HEK293T (cell line): ENCODE results near the gene CAMKV.

Experiments
- CTCF ChIA-PET: fragments of 350-600 bp; formaldehyde crosslinking; extraction: SDS; loops from one replicate; lab custom pipeline; 2021; ENCODE audit warnings: antibody characterized with exemption, inconsistent platforms; lab: Yijun Ruan, JAX
- POLR2A ChIA-PET: fragments of 350-600 bp; formaldehyde crosslinking; extraction: SDS; loops from one replicate; lab custom pipeline; 2020; ENCODE audit warnings: antibody characterized with exemption, inconsistent platforms; lab: Yijun Ruan, JAX
- DNase-seq: peaks from one replicate; pipeline ENCODE4 v3.0.0; 2012; ENCODE audit warnings: mixed read lengths; ENCODE audit errors: extremely low spot score
- ARNT ChIP-seq: fragments of 450-650 bp; IDR thresholded peaks from 2 replicates; pipeline ENCODE4 v1.6.1; 2017; ENCODE audit warnings: mild to moderate bottlenecking
- BHLHE40 ChIP-seq: fragments of 450-650 bp; IDR thresholded peaks from 2 replicates; pipeline ENCODE4 v1.6.1; 2016; ENCODE audit warnings: mild to moderate bottlenecking, moderate library complexity, borderline replicate concordance
- CTBP1 ChIP-seq: fragments of 450-650 bp; IDR thresholded peaks from 2 replicates; pipeline ENCODE4 v1.6.1; 2016; ENCODE audit warnings: borderline replicate concordance
- ELF4 ChIP-seq: fragments of 450-650 bp; IDR thresholded peaks from 2 replicates; pipeline ENCODE4 v1.6.1; 2017; ENCODE audit warnings: antibody characterized with exemption
- FOXA1 ChIP-seq: fragments of 450-650 bp; IDR thresholded peaks from 2 replicates; pipeline ENCODE4 v1.6.1; 2016; ENCODE audit warnings: mild to moderate bottlenecking
- FOXK2 ChIP-seq: fragments of 450-650 bp; IDR thresholded peaks from 2 replicates; pipeline ENCODE4 v1.6.1; 2016; ENCODE audit warnings: mild to moderate bottlenecking
- FOXM1 ChIP-seq: fragments of 450-650 bp; IDR thresholded peaks from 2 replicates; pipeline ENCODE4 v1.6.1; 2017; ENCODE audit warnings: mild to moderate bottlenecking, borderline replicate concordance
- HDGF ChIP-seq: fragments of 450-650 bp; IDR thresholded peaks from 2 replicates; pipeline ENCODE4 v1.6.1; 2017; ENCODE audit warnings: antibody characterized with exemption, borderline replicate concordance
- L3MBTL2 ChIP-seq: fragments of 450-650 bp; conservative IDR thresholded peaks from 2 replicates; pipeline ENCODE4 v1.6.1; 2016; ENCODE audit warnings: mild to moderate bottlenecking
- LEF1 ChIP-seq: fragments of 450-650 bp; IDR thresholded peaks from 2 replicates; pipeline ENCODE4 v1.6.1; 2017; ENCODE audit warnings: mild to moderate bottlenecking, borderline replicate concordance
- NFRKB ChIP-seq: fragments of 450-650 bp; IDR thresholded peaks from 2 replicates; pipeline ENCODE4 v1.6.1; 2016; ENCODE audit warnings: mild to moderate bottlenecking, moderate library complexity
- SP1 ChIP-seq: fragments of 450-650 bp; IDR thresholded peaks from 2 replicates; pipeline ENCODE4 v1.6.1; 2017
- SUZ12 ChIP-seq: fragments of 450-650 bp; IDR thresholded peaks from 2 replicates; pipeline ENCODE4 v1.6.1; 2016; ENCODE audit warnings: mild to moderate bottlenecking
- TARDBP ChIP-seq: fragments of 450-650 bp; IDR thresholded peaks from 2 replicates; pipeline ENCODE4 v1.6.1; 2016
- ZNF384 ChIP-seq: fragments of 450-650 bp; IDR thresholded peaks from 2 replicates; pipeline ENCODE4 v1.6.1; 2016
- TF ChIP-seq, protein P1 (sequence below): fragments of 450-650 bp; IDR thresholded peaks from 2 replicates; pipeline ENCODE4 v1.6.1; 2016

The CAMKV gene

DNA sequence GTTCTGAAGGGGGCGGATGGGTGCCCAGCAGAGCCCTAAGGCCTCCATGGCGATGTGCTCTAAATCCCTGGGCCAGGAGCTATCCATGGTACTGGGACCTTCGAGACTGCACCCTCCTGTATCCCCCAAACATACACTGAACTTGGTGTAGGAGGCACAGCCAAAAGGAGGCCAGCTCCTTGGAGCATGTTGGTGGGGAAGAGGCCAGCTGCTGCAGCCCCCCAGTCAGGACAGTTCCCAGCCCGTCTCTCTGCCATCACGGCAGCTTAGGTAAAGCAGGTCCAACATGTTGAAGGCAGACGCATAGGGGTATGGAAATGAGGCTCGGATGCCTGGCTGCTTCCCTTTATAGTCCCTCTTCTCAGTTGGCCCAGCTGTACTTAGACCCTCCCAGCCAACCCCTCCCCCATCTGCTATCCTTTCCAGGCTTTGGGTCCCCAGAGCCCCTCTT is 1.8 kb downstream of the CAMKV start:
- TF ChIP-seq, protein P1, sequence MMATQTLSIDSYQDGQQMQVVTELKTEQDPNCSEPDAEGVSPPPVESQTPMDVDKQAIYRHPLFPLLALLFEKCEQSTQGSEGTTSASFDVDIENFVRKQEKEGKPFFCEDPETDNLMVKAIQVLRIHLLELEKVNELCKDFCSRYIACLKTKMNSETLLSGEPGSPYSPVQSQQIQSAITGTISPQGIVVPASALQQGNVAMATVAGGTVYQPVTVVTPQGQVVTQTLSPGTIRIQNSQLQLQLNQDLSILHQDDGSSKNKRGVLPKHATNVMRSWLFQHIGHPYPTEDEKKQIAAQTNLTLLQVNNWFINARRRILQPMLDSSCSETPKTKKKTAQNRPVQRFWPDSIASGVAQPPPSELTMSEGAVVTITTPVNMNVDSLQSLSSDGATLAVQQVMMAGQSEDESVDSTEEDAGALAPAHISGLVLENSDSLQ = no peak
- TF ChIP-seq CTBP1 (no peak), FOXK2 (no peak), FOXM1 (no peak)
- ChIA-PET POLR2A (interaction anchor here (0.8 to 7.3 kb wide), 3 partner anchors 11 to 72 kb away, joined by 5 to 41 read pairs (median 6); partner anchors contain the start of genes MON1A, RBM6 and TRAIP), CTCF (interaction anchor here (1.3 kb wide), 1 partner anchor 31 kb away, joined by 3 read pairs; no protein-coding TSS in a partner anchor)
- no peak for DNase-seq

DNA sequence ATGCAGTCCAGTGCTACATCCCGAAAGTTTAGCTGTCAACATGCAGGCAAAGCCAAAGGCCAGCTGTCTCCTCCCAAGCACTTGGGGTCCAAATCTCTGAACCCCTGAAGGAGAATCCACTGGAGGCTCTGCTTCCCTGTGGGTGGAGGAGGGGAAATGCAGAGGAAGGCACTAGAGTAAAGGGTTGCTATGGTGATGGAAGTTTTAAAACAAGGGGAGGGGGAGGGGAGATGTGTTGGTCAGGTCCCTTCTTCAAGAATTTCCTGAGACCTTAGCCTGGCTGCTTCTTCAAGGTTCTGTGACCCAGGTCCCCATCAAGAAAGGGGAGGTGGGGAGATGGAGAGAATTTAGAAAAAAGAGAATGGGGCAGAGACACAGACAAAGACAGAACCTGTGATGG is 2.3 kb downstream of the CAMKV start:
- no peak for TF ChIP-seq FOXM1
- TF ChIP-seq, protein P1 = no peak
- no peak for TF ChIP-seq HDGF
- no peak for TF ChIP-seq FOXK2
- no peak for TF ChIP-seq SP1
- TF ChIP-seq BHLHE40 = no peak
- no peak for TF ChIP-seq L3MBTL2
- TF ChIP-seq SUZ12 = no peak
- no peak for TF ChIP-seq ELF4
- TF ChIP-seq CTBP1 = no peak
- TF ChIP-seq LEF1 = no peak
- TF ChIP-seq ZNF384 = no peak
- no peak for TF ChIP-seq FOXA1
- no peak for TF ChIP-seq TARDBP
- TF ChIP-seq NFRKB = no peak
- no peak for TF ChIP-seq ARNT
- CTCF ChIA-PET = interaction anchor here (1.3 to 1.5 kb wide), 2 partner anchors 26 to 32 kb away, joined by 3 read pairs; no protein-coding TSS in a partner anchor
- DNase-seq = no peak
- POLR2A ChIA-PET = interaction anchor here (0.8 to 7.3 kb wide), 2 partner anchors 10 to 73 kb away, joined by 5 to 41 read pairs; partner anchors contain the start of genes RBM6 and TRAIP

DNA sequence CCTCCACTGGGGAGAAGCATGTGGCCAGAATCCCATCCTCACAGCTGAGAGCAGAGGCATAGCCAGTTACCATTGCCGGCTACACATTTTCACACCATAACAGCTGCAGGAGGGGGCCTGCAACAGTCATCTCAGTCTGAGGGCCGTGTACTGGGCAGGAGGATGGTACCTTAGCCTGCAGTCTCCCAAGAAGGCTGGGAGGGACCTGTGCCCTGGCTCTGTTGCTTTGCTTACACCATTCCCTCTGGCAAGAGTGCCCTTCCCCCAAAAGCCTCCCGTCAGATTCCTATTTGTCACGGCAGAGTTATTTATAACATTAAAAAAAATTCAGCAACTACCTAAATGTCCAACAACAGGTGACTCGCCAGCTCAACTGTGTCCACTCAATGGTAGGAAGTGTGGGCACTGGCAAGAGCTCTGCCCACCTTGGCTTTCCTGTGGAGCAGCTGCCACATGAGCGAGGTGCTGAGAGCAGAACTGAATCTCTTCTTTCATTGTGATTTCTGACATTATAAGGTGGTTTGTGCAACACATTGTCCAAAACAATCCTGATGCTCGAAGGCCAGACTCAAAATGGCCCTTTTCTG is 4.4 kb downstream of the CAMKV start:
- no peak for DNase-seq
- ChIA-PET POLR2A (interaction anchor here (3.0 to 7.3 kb wide), 2 partner anchors 8 to 64 kb away, joined by 11 to 41 read pairs; partner anchors contain the start of genes MON1A and TRAIP), CTCF (no interaction called here)
- no peak for TF ChIP-seq HDGF
- no peak for TF ChIP-seq FOXM1
- TF ChIP-seq ELF4 = no peak
- TF ChIP-seq CTBP1 = no peak
- no peak for TF ChIP-seq L3MBTL2
- TF ChIP-seq FOXA1 = no peak
- TF ChIP-seq ZNF384 = no peak
- no peak for TF ChIP-seq TARDBP
- TF ChIP-seq NFRKB = no peak
- TF ChIP-seq BHLHE40 = no peak
- TF ChIP-seq, protein P1 = no peak
- TF ChIP-seq ARNT = no peak
- TF ChIP-seq SUZ12 = no peak
- TF ChIP-seq FOXK2 = no peak
- no peak for TF ChIP-seq LEF1
- TF ChIP-seq SP1 = no peak

DNA sequence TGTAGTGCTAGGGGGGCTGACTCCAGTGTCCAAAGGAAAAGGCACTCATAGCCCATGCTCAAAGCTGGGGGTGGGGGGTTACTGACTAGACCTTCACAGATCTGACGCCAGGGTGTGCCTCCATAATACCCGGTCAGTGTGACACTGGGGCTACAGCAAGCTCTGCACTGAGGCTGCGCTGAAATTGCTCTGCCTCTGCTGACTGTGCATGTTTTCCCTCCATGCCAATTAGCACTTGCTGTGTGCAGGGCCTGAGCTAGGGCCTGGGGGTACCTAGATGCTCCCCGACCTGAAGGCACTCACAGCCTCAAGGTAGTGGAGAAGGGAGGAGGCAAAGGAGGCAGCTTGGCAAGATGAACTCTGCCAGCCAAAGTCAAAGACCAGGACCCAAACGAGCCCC is 5.2 kb downstream of the CAMKV start:
- DNase-seq = no peak
- CTCF ChIA-PET = interaction anchor here (1.3 kb wide), 1 partner anchor 25 kb away, joined by 3 read pairs; no protein-coding TSS in a partner anchor
- POLR2A ChIA-PET = interaction anchor here (1.6 to 7.3 kb wide), 3 partner anchors 8 to 76 kb away, joined by 3 to 41 read pairs (median 11); partner anchors contain the start of genes MON1A, RBM6 and TRAIP
- no peak for TF ChIP-seq ELF4
- TF ChIP-seq FOXA1 = no peak
- TF ChIP-seq, protein P1 = no peak
- no peak for TF ChIP-seq ARNT

DNA sequence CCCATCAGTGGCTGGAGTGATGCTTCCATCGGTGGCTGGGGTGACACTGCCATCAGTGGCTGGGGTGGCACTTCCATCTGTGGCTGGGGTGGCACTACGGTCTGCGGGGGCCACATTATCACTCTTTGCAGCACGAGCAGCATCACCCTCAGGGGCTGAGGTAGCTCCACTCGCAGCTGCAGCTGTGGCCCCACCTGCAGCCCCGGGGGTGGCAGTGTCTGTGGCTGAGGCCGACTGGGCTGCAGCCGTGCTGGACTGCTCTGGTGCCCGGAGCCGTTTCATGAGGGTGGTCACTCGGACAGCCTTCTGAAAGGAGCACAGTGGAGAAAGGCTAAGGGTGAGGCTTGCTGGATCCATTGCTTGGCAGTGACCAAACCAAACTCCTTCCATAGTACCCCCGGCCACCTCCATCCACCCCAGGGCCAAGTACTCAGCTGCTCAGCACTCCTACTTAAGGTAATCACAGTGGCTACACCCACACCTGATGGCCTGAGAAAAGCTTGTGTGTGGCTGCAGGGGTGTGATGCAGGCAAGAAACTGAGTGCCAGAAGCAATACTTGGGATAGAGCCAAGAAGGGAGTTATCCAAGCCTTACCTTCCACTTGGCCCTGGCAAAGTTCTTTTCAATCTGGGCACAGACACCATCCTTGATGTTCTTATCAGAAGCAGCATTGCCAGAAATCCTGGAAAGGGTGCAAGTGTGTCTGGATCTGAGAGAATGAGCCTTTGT is 10.0 kb downstream of the CAMKV start:
- POLR2A ChIA-PET = no interaction called here
- no peak for DNase-seq
- CTCF ChIA-PET = no interaction called here

More for the DNA sequence above, 10.0 kb downstream of the CAMKV start:
- TF ChIP-seq BHLHE40 (no peak), ARNT (no peak), TARDBP (no peak)
